Raji (cell line): Measurements from ENCODE around the gene SEC14L2.

ENCODE experiments used
- POLR2A ChIP-seq: IDR thresholded peaks from 2 replicates; pipeline ENCODE4 v1.6.1; 2011; ENCODE audit warnings: low read depth, low read length, control low read depth; ENCODE audit not compliant: insufficient read depth

The SEC14L2 gene

GRCh38 chr22:30413745-30414524 lies 17.1 kb downstream of the SEC14L2 start:
- no peak for TF ChIP-seq POLR2A

GRCh38 chr22:30414525-30415047 lies 17.8 kb downstream of the SEC14L2 start:
- TF ChIP-seq POLR2A = no peak

- TF ChIP-seq POLR2A = no peak
These were observed 19.6 kb downstream of the SEC14L2 start for GRCh38 chr22:30416403-30416802.

- no peak for TF ChIP-seq POLR2A
These were observed 20.0 kb downstream of the SEC14L2 start for GRCh38 chr22:30416837-30417236.

GRCh38 chr22:30420347-30421125 lies 23.7 kb downstream of the SEC14L2 start:
- no peak for TF ChIP-seq POLR2A

GRCh38 chr22:30421695-30422480 lies 25.1 kb downstream of the SEC14L2 start:
- 0 out of 2 replicates have a peak, but pooled peaks have one; percentile 14 for TF ChIP-seq POLR2A

- TF ChIP-seq POLR2A = no peak
These were observed 25.9 kb downstream of the SEC14L2 start for GRCh38 chr22:30422481-30423300.

GRCh38 chr22:30423301-30423958 lies 26.6 kb downstream of the SEC14L2 start:
- TF ChIP-seq POLR2A = peak; percentile 82

GRCh38 chr22:30423959-30424533 lies 27.2 kb downstream of the SEC14L2 start:
- peak; percentile 68 for TF ChIP-seq POLR2A

GRCh38 chr22:30424534-30425326 lies 27.9 kb downstream of the SEC14L2 start:
- TF ChIP-seq POLR2A = no peak

GRCh38 chr22:30425327-30425615 lies 28.5 kb downstream of the SEC14L2 start:
- no peak for TF ChIP-seq POLR2A

- peak; percentile 77 for TF ChIP-seq POLR2A
These were observed 29.0 kb downstream of the SEC14L2 start, which contains the start of gene MTFP1 for GRCh38 chr22:30425616-30426387. TSS of gene MTFP1 (plus strand) at chr22:30425768. CDS start at chr22:30425880, 112 bp downstream.
